Endothelial cell of umbilical vein (primary cell): ENCODE data around the gene CHD9NB. TPM values are rescaled to one million over a fixed set of nuclear protein-coding genes. Genes with fewer than 3 reads are reported as not detected.

ENCODE experiments used
- BruUV-seq: library from RNA; stranded (reverse); fragments of 400-500 nt; replicated peaks from 2 replicates; lab custom pipeline; 2021; lab: Mats Ljungman, UMichigan
- CTCF ChIA-PET: fragments of 300-600, 350-600 bp; sonication (Branson Sonifier 250); formaldehyde crosslinking; loops from one replicate; lab custom pipeline; 2021; ENCODE audit warnings: antibody characterized with exemption, inconsistent platforms; lab: Charles Lee
- POLR2A ChIA-PET: fragments of 300-600, 350-600 bp; sonication (Branson Sonifier 250); formaldehyde crosslinking; loops from one replicate; lab custom pipeline; 2021; ENCODE audit warnings: antibody characterized with exemption, inconsistent platforms; lab: Charles Lee
- DNase-seq: peaks from one replicate; pipeline ENCODE4 v3.0.0-alpha.2; 2011; ENCODE audit warnings: low read depth, low spot score
- FAIRE-seq: peaks from 2 replicates; lab custom pipeline; 2011; peaks lifted over from hg19 to GRCh38; lab: Jason Lieb, UNC
- H2AFZ ChIP-seq: 2 replicates; pipeline ENCODE4 v1.6.0; 2012; ENCODE audit warnings: low read depth, low read length, control low read depth, inconsistent platforms
- H3K27ac ChIP-seq: 2 replicates; pipeline ENCODE4 v1.5.1; 2011; ENCODE audit warnings: low read depth, mild to moderate bottlenecking, control low read depth, low read length, moderate library complexity; ENCODE audit not compliant: insufficient read depth
- H3K27me3 ChIP-seq, 2 experiments: 2 replicates each; pipeline versions ENCODE4 v1.6.0 to v1.6.1; 2011; ENCODE audit warnings: low read length in 2 of 2, mixed read lengths in 1 of 2; ENCODE audit not compliant: control insufficient read depth in 2 of 2, insufficient read depth in 2 of 2
- H3K36me3 ChIP-seq, 2 experiments: 2 replicates in 1 of 2; 3 replicates in 1 of 2; pipeline ENCODE4 v1.5.1; 2011; ENCODE audit warnings: low read length in 2 of 2, mild to moderate bottlenecking in 1 of 2, moderate library complexity in 1 of 2; ENCODE audit not compliant: control insufficient read depth in 2 of 2, insufficient read depth in 2 of 2; ENCODE audit errors: extremely low read depth in 1 of 2
- H3K4me1 ChIP-seq: 3 replicates; pipeline ENCODE4 v1.5.1; 2011; ENCODE audit warnings: mild to moderate bottlenecking, low read length; ENCODE audit not compliant: control insufficient read depth, insufficient read depth; ENCODE audit errors: extremely low read depth
- H3K4me2 ChIP-seq: 2 replicates; pipeline ENCODE4 v1.6.1; 2011; ENCODE audit warnings: low read length, control low read depth, mixed read lengths; ENCODE audit not compliant: insufficient read depth
- H3K4me3 ChIP-seq, 3 experiments: fragments of 200-600 bp in 1 of 3; sonication (generic), shearing (Covaris generic) in 1 of 3; replicated peaks in 1 of 3; 2 replicates each; pipeline ENCODE4 v1.5.1; 2011 to 2016; ENCODE audit warnings: control low read depth in 3 of 3, low read length in 3 of 3, mild to moderate bottlenecking in 2 of 3, inconsistent platforms in 1 of 3, low read depth in 1 of 3, moderate library complexity in 1 of 3; ENCODE audit not compliant: insufficient read depth in 1 of 3
- H3K79me2 ChIP-seq: 2 replicates; pipeline ENCODE4 v1.6.0; 2012; ENCODE audit warnings: low read length, inconsistent platforms; ENCODE audit not compliant: control insufficient read depth, insufficient read depth
- H3K9ac ChIP-seq: replicated peaks from 2 replicates; pipeline ENCODE3; 2011; ENCODE audit warnings: low read length, control low read depth; ENCODE audit not compliant: insufficient read depth; ENCODE audit errors: extremely low read depth
- H3K9me1 ChIP-seq: replicated peaks from 3 replicates; pipeline ENCODE4 v1.6.0; 2011; ENCODE audit warnings: mild to moderate bottlenecking, low read length; ENCODE audit not compliant: control insufficient read depth, insufficient read depth; ENCODE audit errors: extremely low read depth
- H3K9me3 ChIP-seq: replicated peaks from 2 replicates; pipeline ENCODE4 v1.5.1; 2012; ENCODE audit warnings: low read length, inconsistent platforms; ENCODE audit not compliant: control insufficient read depth, insufficient read depth
- H4K20me1 ChIP-seq: replicated peaks from 2 replicates; pipeline ENCODE3; 2011; ENCODE audit warnings: mild to moderate bottlenecking, low read length; ENCODE audit not compliant: control insufficient read depth, insufficient read depth; ENCODE audit errors: extremely low read depth
- FOS ChIP-seq: IDR thresholded peaks from 2 replicates; pipeline ENCODE4 v1.6.1; 2011; ENCODE audit warnings: mild to moderate bottlenecking, low read length, moderate library complexity, borderline replicate concordance; ENCODE audit not compliant: insufficient read depth
- JUN ChIP-seq: IDR thresholded peaks from 2 replicates; pipeline ENCODE4 v1.6.1; 2011; ENCODE audit warnings: borderline replicate concordance, low read depth; ENCODE audit not compliant: insufficient read length, insufficient read depth
- MYC ChIP-seq: IDR thresholded peaks from one replicate; pipeline ENCODE4 v1.6.1; 2011; ENCODE audit warnings: mild to moderate bottlenecking, low read depth, low read length
- POLR2A ChIP-seq: IDR thresholded peaks from 2 replicates; pipeline ENCODE4 v1.6.1; 2012; ENCODE audit warnings: low read depth, mild to moderate bottlenecking, control low read depth, low read length
- dilution Hi-C: fragments of 300-500 bp; cut with MboI; formaldehyde crosslinking; loops from one replicate; pipeline ENCODE4 v1.15.0; 2019; ENCODE audit warnings: low sequenced_read_pairs; ENCODE audit not compliant: extremely low pct_ligation_motif_present
- intact Hi-C: fragments of 100-400 bp; cut with micrococcal nuclease; formaldehyde crosslinking; loops from one replicate; pipeline ENCODE4 v1.10.0; 2022
- polyA plus RNA-seq, 4 experiments: library from polyadenylated mRNA; depleted of rRNA in 3 of 4; stranded (reverse) in 3 of 4; unstranded in 1 of 4; fragments of >200 nt; gene quantifications; 2 replicates each; pipeline versions ENCODE4 v1.2.1 to v1.2.3, GENCODE V29; 2011 to 2012; ENCODE audit warnings: missing spikeins in 1 of 4
- total RNA-seq: library from RNA; stranded (reverse); gene quantifications from 2 replicates; pipeline ENCODE4 v1.2.3, GENCODE V29; 2021

The CHD9NB gene
- total and polyA plus RNA-seq, 2 donors (not counting 3 experiments of a cell fraction or from before 2014, with no cell fraction given) = 0.44 to 0.66 TPM

GRCh38 chr16:53091466-53092211 lies 38.9 kb upstream of the CHD9NB start:
- no peaks in the 10 kb centered on the region for H3K9me1 ChIP-seq
- dilution Hi-C loops (no loop called here), intact Hi-C loops (loop anchor here (1.0 to 5.0 kb wide), 4 partner anchors 8 to 426 kb away; no protein-coding TSS in a partner anchor)
- no peaks in the 10 kb centered on the region for H3K36me3 ChIP-seq
- POLR2A ChIA-PET = interaction anchor here (0.6 to 0.8 kb wide), 2 partner anchors 8 to 9 kb away, joined by 3 to 4 read pairs; no protein-coding TSS in a partner anchor
- H3K9ac ChIP-seq = peak overlapping the region; percentile 19
- H3K4me1 ChIP-seq = peaks cover 39% of the 10 kb centered on the region
- peak overlapping the region; percentile 44 for H3K4me2 ChIP-seq
- H4K20me1 ChIP-seq = no peaks in the 10 kb centered on the region
- peak; percentile 15 for TF ChIP-seq FOS
- TF ChIP-seq MYC = no peak
- TF ChIP-seq JUN = peak; percentile 4
- no peak for TF ChIP-seq POLR2A
- H3K79me2 ChIP-seq = peaks cover 1% of the 10 kb centered on the region
- peak overlapping the region; percentile 72 for H3K27ac ChIP-seq
- CTCF ChIA-PET = interaction anchor here (0.6 to 5.6 kb wide), 6 partner anchors 8 to 116 kb away, joined by 3 to 31 read pairs (median 8); partner anchors contain the start of gene CHD9
- peak; percentile 55 for FAIRE-seq
- H2AFZ ChIP-seq = peak overlapping the region; percentile 9
- DNase-seq = peak; percentile 69
- no peak overlapping the region for H3K4me3 ChIP-seq
- no TSS peak for BruUV-seq
- H3K9me3 ChIP-seq = no peaks in the 10 kb centered on the region
- H3K27me3 ChIP-seq = no peaks in the 10 kb centered on the region
